22Rv1 (cell line): ENCODE data around the gene BCL10.

Source experiments
- ZFX ChIP-seq: fragments of 450-650 bp; IDR thresholded peaks from 2 replicates; pipeline ENCODE4 v1.6.1; 2017; ENCODE audit warnings: antibody characterized with exemption, borderline replicate concordance
- TF ChIP-seq, protein P1 (sequence below): fragments of 450-650 bp; IDR thresholded peaks from 2 replicates; pipeline ENCODE4 v1.5.1; 2017; ENCODE audit warnings: mild to moderate bottlenecking

DNA sequence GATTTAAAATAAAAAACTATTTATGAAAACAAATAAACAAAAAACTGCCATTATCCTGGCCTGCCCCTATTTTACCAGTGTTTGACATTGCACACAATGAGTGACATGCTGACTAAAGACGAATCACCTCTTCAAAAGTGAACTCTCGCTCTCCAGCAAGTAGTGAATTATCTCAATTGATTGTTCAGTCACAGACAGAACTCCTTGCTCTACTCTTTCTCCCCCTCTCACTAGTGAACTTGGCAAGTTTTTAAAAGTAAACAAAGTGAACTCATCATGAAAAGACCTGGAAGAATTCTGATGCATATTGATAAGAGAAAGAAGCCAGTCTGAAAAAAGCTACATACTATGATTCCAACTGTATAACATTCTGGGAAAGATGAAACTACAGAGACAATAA, 12.3 kb downstream of the BCL10 start:
- TF ChIP-seq, protein P1, sequence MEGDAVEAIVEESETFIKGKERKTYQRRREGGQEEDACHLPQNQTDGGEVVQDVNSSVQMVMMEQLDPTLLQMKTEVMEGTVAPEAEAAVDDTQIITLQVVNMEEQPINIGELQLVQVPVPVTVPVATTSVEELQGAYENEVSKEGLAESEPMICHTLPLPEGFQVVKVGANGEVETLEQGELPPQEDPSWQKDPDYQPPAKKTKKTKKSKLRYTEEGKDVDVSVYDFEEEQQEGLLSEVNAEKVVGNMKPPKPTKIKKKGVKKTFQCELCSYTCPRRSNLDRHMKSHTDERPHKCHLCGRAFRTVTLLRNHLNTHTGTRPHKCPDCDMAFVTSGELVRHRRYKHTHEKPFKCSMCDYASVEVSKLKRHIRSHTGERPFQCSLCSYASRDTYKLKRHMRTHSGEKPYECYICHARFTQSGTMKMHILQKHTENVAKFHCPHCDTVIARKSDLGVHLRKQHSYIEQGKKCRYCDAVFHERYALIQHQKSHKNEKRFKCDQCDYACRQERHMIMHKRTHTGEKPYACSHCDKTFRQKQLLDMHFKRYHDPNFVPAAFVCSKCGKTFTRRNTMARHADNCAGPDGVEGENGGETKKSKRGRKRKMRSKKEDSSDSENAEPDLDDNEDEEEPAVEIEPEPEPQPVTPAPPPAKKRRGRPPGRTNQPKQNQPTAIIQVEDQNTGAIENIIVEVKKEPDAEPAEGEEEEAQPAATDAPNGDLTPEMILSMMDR: no peak
- TF ChIP-seq ZFX: no peak
